Neuronal stem cell (in vitro differentiated cells): ENCODE results near the gene ATXN7L3. TPM values are rescaled to one million over a fixed set of nuclear protein-coding genes. Genes with fewer than 3 reads are reported as not detected.
"Not testable (repeated sequence)": the region's sequence is repeated elsewhere in the genome, so short reads cannot be mapped to it uniquely, and the experiment has no call there.

ENCODE experiments used
- DNase-seq: peaks from one replicate; pipeline ENCODE4 v3.0.0-alpha.2; 2013; ENCODE audit warnings: low spot score
- H2AFZ ChIP-seq: one replicate; pipeline ENCODE4 v1.6.1; 2013; ENCODE audit warnings: mild to moderate bottlenecking, low read length, inconsistent platforms
- H2AK5ac ChIP-seq: 2 replicates; pipeline ENCODE4 v1.6.1; 2013; ENCODE audit warnings: low read depth, mild to moderate bottlenecking, inconsistent platforms, low read length, moderate library complexity, mixed read lengths
- H2BK120ac ChIP-seq: 2 replicates; pipeline ENCODE4 v1.6.1; 2013; ENCODE audit warnings: low read depth, mild to moderate bottlenecking, inconsistent platforms, low read length, moderate library complexity, mixed read lengths
- H2BK12ac ChIP-seq: one replicate; pipeline ENCODE4 v1.6.1; 2013; ENCODE audit warnings: low read length, inconsistent platforms
- H2BK15ac ChIP-seq: 2 replicates; pipeline ENCODE4 v1.6.1; 2013; ENCODE audit warnings: mild to moderate bottlenecking, low read length, inconsistent platforms, mixed read lengths
- H2BK5ac ChIP-seq: one replicate; pipeline ENCODE4 v1.6.1; 2013; ENCODE audit warnings: inconsistent platforms, mild to moderate bottlenecking, low read length, moderate library complexity
- H3K14ac ChIP-seq: one replicate; pipeline ENCODE4 v1.6.1; 2013; ENCODE audit warnings: low read length, inconsistent platforms
- H3K18ac ChIP-seq: 2 replicates; pipeline ENCODE4 v1.6.1; 2013; ENCODE audit warnings: low read length, inconsistent platforms
- H3K23ac ChIP-seq: 2 replicates; pipeline ENCODE4 v1.6.1; 2013; ENCODE audit warnings: low read depth, mild to moderate bottlenecking, mixed read lengths, low read length, inconsistent platforms; ENCODE audit not compliant: poor library complexity
- H3K27ac ChIP-seq: replicated peaks from 3 replicates; pipeline ENCODE4 v1.5.1; 2013; ENCODE audit warnings: low read length, inconsistent platforms
- H3K27me3 ChIP-seq, 3 experiments: 2 replicates each; pipeline ENCODE4 v1.6.1; 2013; ENCODE audit warnings: low read length in 3 of 3, mild to moderate bottlenecking in 2 of 3, inconsistent platforms in 1 of 3, low read depth in 1 of 3, mixed read lengths in 1 of 3, moderate library complexity in 1 of 3; ENCODE audit not compliant: control insufficient read depth in 3 of 3, insufficient read depth in 3 of 3
- H3K36me3 ChIP-seq, 2 donors: replicated peaks in 1 of 2; 2 replicates each; pipeline ENCODE4 v1.6.1; 2013; ENCODE audit warnings: low read length in 2 of 2; ENCODE audit not compliant: control insufficient read depth in 2 of 2, insufficient read depth in 2 of 2
- H3K4ac ChIP-seq: 2 replicates; pipeline ENCODE4 v1.6.1; 2013; ENCODE audit warnings: inconsistent platforms, mild to moderate bottlenecking, low read length, moderate library complexity
- H3K4me1 ChIP-seq, 2 donors: 1 replicate in 1 of 2; 2 replicates in 1 of 2; pipeline ENCODE4 v1.6.1; 2013; ENCODE audit warnings: low read length in 2 of 2, low read depth in 1 of 2; ENCODE audit not compliant: control insufficient read depth in 2 of 2, insufficient read depth in 1 of 2
- H3K4me2 ChIP-seq: one replicate; pipeline ENCODE4 v1.6.1; 2013; ENCODE audit warnings: mild to moderate bottlenecking, low read length, inconsistent platforms; ENCODE audit not compliant: insufficient read depth, poor library complexity, severe bottlenecking
- H3K4me3 ChIP-seq, 2 donors: 2 replicates each; pipeline ENCODE4 v1.5.1; 2013; ENCODE audit warnings: low read length in 2 of 2, mild to moderate bottlenecking in 2 of 2, inconsistent platforms in 1 of 2, moderate library complexity in 1 of 2
- H3K79me1 ChIP-seq: one replicate; pipeline ENCODE4 v1.6.1; 2013; ENCODE audit warnings: low read depth, mild to moderate bottlenecking, inconsistent platforms, low read length, moderate library complexity
- H3K9ac ChIP-seq: one replicate; pipeline ENCODE4 v1.6.1; 2013; ENCODE audit warnings: mild to moderate bottlenecking, low read depth, low read length, inconsistent platforms; ENCODE audit not compliant: poor library complexity
- H3K9me3 ChIP-seq, 2 donors: replicated peaks in 1 of 2; 2 replicates each; pipeline versions ENCODE3 to v1.6.1; 2013; ENCODE audit warnings: low read length in 2 of 2, mild to moderate bottlenecking in 2 of 2, inconsistent platforms in 1 of 2, low read depth in 1 of 2, mixed read lengths in 1 of 2, moderate library complexity in 1 of 2; ENCODE audit not compliant: control insufficient read depth in 2 of 2, insufficient read depth in 1 of 2
- H4K8ac ChIP-seq: one replicate; pipeline ENCODE4 v1.6.1; 2013; ENCODE audit warnings: low read depth, mild to moderate bottlenecking, inconsistent platforms, low read length, moderate library complexity
- H4K91ac ChIP-seq: one replicate; pipeline ENCODE4 v1.6.1; 2013; ENCODE audit warnings: low read length, low read depth, mild to moderate bottlenecking, inconsistent platforms; ENCODE audit not compliant: poor library complexity
- WGBS, 2 donors: extraction: QIAGEN DNeasy Blood & Tissue Kit; methylation state at CpG; one replicate each; pipeline ENCODE4 v1.1.7; 2013; ENCODE audit warnings: missing lambda C conversion rate in 2 of 2, mixed read lengths in 1 of 2; ENCODE audit not compliant: insufficient read length in 2 of 2, insufficient replicate concordance in 1 of 2; ENCODE audit errors: extremely low coverage in 2 of 2; 5-methylcytosine and 5-hydroxymethylcytosine counted together
- small RNA-seq: library from polyadenylated mRNA; stranded (forward); fragments of <200 nt; extraction: miRNeasy Mini kit (QIAGEN cat#:217004); gene quantifications from one replicate; pipeline ENCODE3, GENCODE V24; 2013; ENCODE audit not compliant: insufficient read depth

The ATXN7L3 gene

GRCh38 chr17:44144966-44145739 lies 54.5 kb downstream of the ATXN7L3 start:
- Histone ChIP-seq H3K23ac (no peak overlapping the region), H3K36me3 (peaks cover 30 to 52% of the 10 kb centered on the region in 2 donors), H3K4me1 (peaks cover 0 to 7% of the 10 kb centered on the region in 2 donors), H3K4me2 (no peak overlapping the region), H4K91ac (no peak overlapping the region), H3K79me1 (peaks cover 6% of the 10 kb centered on the region), H3K18ac (no peak overlapping the region), H4K8ac (no peak overlapping the region), H2AK5ac (no peak overlapping the region), H2BK120ac (no peak overlapping the region), H3K9me3 (no peaks in the 10 kb centered on the region), H3K27me3 (no peaks in the 10 kb centered on the region), H2BK5ac (no peak overlapping the region), H3K4ac (no peak overlapping the region), H3K27ac (no peak overlapping the region), H3K4me3 (no peak overlapping the region), H3K9ac (no peak overlapping the region), H2BK12ac (no peak overlapping the region), H3K14ac (no peak overlapping the region), H2BK15ac (no peak overlapping the region), H2AFZ (no peak overlapping the region)
- WGBS, 2 donors = no CpG with 5 or more reads among the region's 7 CpGs
- DNase-seq = no peak

DNA sequence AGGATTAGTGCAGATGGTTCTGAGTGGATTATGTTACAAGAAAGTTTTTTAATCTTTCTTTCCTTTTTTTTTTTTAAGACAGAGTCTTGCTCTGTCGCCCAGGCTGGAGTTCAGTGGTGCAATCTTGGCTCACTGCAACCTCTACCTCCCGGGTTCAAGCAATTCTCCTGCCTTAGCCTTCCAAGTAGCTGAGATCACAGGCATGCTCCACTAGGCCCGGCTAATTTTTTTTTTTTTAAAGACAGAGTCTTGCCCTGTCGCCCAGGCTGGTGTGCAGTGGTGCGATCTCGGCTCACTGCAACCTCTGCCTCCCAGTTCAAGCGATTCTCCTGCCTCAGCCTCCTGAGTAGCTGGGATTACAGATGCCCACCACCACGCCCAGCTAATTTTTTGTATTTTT lies 55.8 kb downstream of the ATXN7L3 start:
- DNase-seq, H4K8ac ChIP-seq, H2AFZ ChIP-seq, H3K27ac ChIP-seq, H4K91ac ChIP-seq, H3K4me2 ChIP-seq, H3K27me3 ChIP-seq, H3K9ac ChIP-seq, H3K14ac ChIP-seq, H3K4ac ChIP-seq, H2BK5ac ChIP-seq, H2BK120ac ChIP-seq, H3K79me1 ChIP-seq, H3K23ac ChIP-seq, H2AK5ac ChIP-seq, H3K4me1 ChIP-seq, H3K9me3 ChIP-seq, H3K4me3 ChIP-seq, H3K18ac ChIP-seq, H2BK15ac ChIP-seq, H2BK12ac ChIP-seq: not testable (repeated sequence)
- no CpG with 5 or more reads among the region's 8 CpGs for WGBS, 2 donors
- H3K36me3 ChIP-seq = peaks cover 22 to 41% of the 10 kb centered on the region in 2 donors

Small RNA genes within 50 kb of the gene (small RNA-seq; reads per million reads assigned to genes)
- not detected for gene MIR6782
